ENCODE results near the gene CYP3A5.

- TF ChIP-seq, protein P1, sequence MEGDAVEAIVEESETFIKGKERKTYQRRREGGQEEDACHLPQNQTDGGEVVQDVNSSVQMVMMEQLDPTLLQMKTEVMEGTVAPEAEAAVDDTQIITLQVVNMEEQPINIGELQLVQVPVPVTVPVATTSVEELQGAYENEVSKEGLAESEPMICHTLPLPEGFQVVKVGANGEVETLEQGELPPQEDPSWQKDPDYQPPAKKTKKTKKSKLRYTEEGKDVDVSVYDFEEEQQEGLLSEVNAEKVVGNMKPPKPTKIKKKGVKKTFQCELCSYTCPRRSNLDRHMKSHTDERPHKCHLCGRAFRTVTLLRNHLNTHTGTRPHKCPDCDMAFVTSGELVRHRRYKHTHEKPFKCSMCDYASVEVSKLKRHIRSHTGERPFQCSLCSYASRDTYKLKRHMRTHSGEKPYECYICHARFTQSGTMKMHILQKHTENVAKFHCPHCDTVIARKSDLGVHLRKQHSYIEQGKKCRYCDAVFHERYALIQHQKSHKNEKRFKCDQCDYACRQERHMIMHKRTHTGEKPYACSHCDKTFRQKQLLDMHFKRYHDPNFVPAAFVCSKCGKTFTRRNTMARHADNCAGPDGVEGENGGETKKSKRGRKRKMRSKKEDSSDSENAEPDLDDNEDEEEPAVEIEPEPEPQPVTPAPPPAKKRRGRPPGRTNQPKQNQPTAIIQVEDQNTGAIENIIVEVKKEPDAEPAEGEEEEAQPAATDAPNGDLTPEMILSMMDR (IDR thresholded peaks at IDR 0.05; ENCODE audit: insufficient read depth, low read depth, low read length) = no peak
- no peak for TF ChIP-seq EZH2 (IDR thresholded peaks at IDR 0.05; ENCODE audit: insufficient read depth, low read length)
These were observed 5.4 kb upstream of the CYP3A5 start for GRCh38 chr7:99685129-99685758.
